Endothelial cell of umbilical vein (primary cell): ENCODE results near the gene RBM6.

Source experiments
- CTCF ChIP-seq, 2 donors: IDR thresholded peaks; 1 replicate in 1 of 2; 2 replicates in 1 of 2; pipeline ENCODE4 v1.5.1; 2011; ENCODE audit warnings: low read length in 2 of 2, mild to moderate bottlenecking in 2 of 2, moderate library complexity in 2 of 2, control low read depth in 1 of 2, inconsistent platforms in 1 of 2, low read depth in 1 of 2; ENCODE audit not compliant: insufficient read depth in 1 of 2; ENCODE audit errors: extremely low read depth in 1 of 2
- FOS ChIP-seq: IDR thresholded peaks from 2 replicates; pipeline ENCODE4 v1.6.1; 2011; ENCODE audit warnings: mild to moderate bottlenecking, low read length, moderate library complexity, borderline replicate concordance; ENCODE audit not compliant: insufficient read depth
- JUN ChIP-seq: IDR thresholded peaks from 2 replicates; pipeline ENCODE4 v1.6.1; 2011; ENCODE audit warnings: borderline replicate concordance, low read depth; ENCODE audit not compliant: insufficient read length, insufficient read depth
- POLR2A ChIP-seq: IDR thresholded peaks from 2 replicates; pipeline ENCODE4 v1.6.1; 2012; ENCODE audit warnings: low read depth, mild to moderate bottlenecking, control low read depth, low read length
- POLR2AphosphoS5 ChIP-seq: IDR thresholded peaks from 2 replicates; pipeline ENCODE4 v1.6.1; 2012; ENCODE audit warnings: low read depth, mild to moderate bottlenecking, control low read depth, low read length, moderate library complexity; ENCODE audit not compliant: insufficient read depth

GRCh38 chr3:49924683-49925082 is 15.3 kb upstream of the RBM6 start:
- TF ChIP-seq POLR2A = no peak
- TF ChIP-seq CTCF (IDR thresholded peaks at IDR 0.05; ENCODE audit: extremely low read depth in 1 of 2, insufficient read depth in 1 of 2, low read depth in 1 of 2, low read length in 2 of 2) = no peak
- TF ChIP-seq JUN = peak; percentile 46
- TF ChIP-seq FOS = peak; percentile 69
- TF ChIP-seq POLR2AphosphoS5 = no peak
